NCI-H345 treated with DMSO at 0.1 percent for 48 hours (cell line): ENCODE data around the gene RAP1B.
"Not testable (repeated sequence)": the region's sequence is repeated elsewhere in the genome, so short reads cannot be mapped to it uniquely, and the experiment has no call there.

Source experiments
- DNase-seq: peaks from one replicate; lab custom pipeline; 2025; ENCODE audit not compliant: unreplicated experiment; lab: John Stamatoyannopoulos, UW

RAP1B gene

DNA sequence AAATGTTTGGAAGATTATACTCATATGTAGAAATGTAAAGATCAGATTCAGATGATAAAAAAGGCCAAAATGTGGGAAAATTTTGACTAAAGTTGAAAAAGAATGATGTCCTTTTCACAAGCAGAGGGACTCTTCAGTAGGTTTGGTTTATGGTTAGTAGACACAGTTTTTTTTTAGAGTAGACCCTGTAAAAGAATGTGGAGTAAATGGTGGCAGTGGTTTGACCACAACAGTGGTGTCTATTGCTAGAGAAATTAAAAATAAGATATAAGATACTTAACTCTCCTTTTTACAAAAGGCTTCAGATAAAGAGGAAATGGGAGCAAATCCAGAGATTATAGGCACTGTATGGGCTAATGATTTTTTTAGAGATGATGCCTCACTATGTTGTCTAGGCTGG, 21.8 kb downstream of the RAP1B start:
- no peak for DNase-seq

DNA sequence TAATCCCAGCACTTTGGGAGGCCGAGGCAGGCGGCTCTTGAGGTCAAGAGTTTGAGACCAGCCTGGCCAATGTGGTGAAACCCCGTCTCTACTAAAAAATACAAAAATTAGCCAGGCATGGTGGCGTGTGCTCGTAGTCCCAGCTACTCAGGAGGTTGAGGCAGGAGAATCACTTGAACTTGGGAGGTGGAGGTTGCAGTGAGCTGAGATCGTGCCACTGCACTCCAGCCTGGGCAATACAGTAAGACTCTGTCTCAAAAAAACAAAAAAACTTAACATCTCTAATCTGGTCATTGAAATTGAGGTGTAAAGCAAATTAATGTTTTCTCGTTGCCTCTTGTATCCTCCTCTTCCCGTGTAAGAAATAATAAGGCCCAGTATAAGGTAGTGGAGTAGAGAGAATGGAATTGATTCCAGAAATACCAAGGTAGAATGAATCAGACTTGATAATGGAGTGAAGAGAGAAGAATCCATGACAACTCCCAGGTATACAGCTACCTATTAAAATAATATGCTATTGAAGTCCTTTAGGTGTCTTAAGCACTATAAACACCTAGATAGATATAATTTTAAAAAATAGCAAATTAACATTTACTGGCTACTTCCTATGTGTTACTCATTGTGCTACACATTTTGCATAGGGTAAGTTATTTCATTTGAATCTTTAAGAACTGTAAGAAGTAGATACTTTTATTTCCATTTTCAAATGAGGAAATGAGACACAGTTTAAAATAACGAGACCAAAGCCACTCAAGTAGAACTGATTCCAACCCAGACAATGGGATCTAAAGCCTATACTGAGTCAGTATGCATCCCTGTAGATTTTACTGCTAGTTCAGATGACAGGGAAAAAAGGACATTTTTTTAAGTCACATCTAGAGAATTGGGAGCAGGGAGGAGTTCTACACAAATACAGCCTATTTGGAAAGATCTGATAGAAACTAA, 23.2 kb downstream of the RAP1B start:
- no peak for DNase-seq

DNA sequence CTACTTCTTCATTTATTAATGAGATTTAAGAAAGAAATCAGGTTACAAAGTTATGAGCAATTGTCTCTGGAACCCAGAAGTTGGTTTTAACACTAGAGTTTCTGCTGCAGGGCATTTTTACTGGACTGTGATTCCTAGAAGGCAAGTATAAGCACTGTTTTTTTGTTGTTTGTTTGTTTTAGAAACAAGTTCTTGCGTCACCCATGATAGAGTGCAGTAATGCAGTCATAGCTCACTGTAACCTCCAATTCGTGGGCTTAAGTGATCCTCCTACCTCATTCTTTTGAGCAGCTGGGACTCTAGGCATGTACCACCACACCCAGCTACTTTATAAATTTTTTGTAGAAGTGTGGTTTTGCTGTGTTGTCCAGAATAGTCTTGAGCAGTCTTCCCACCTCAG, 25.6 kb downstream of the RAP1B start:
- no peak for DNase-seq

DNA sequence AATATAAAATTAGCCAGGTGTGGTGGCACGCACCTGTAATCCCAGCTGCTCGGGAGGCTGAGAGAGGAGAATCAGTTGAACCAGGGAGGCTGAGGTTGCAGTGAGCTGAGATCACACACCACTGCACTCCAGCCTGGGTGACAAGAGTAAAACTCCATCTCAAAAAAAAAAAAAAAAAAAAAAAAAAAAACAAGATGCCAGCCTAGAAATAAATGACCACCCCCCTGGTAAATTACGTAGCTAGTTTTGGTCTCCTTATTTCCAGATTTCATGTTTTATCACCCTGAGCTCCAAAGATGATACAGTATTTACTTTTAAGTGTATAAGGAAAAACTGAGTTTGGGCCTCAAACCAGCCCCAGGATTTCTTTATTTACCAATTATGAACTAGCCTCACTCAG, 26.7 kb downstream of the RAP1B start:
- DNase-seq: not testable (repeated sequence)

DNA sequence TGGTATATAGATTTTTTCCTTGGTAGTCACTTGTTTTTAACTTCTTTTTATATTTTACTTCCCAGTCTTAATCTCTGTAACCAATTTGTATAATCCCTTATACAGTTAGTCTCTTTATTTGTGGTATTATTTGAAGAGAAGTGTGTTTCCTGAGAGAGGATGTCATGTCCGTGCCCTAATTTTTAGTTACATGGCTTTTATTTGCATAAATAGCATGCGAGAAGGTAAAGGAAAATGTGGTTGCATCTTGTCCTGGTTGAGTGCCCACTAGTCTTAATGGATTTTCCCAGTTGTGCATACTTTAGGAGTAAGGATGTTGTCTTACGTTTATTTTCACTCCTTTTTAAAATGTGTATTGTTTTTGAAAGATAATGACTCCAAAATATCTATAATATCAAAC, 27.5 kb downstream of the RAP1B start:
- DNase-seq: no peak

DNA sequence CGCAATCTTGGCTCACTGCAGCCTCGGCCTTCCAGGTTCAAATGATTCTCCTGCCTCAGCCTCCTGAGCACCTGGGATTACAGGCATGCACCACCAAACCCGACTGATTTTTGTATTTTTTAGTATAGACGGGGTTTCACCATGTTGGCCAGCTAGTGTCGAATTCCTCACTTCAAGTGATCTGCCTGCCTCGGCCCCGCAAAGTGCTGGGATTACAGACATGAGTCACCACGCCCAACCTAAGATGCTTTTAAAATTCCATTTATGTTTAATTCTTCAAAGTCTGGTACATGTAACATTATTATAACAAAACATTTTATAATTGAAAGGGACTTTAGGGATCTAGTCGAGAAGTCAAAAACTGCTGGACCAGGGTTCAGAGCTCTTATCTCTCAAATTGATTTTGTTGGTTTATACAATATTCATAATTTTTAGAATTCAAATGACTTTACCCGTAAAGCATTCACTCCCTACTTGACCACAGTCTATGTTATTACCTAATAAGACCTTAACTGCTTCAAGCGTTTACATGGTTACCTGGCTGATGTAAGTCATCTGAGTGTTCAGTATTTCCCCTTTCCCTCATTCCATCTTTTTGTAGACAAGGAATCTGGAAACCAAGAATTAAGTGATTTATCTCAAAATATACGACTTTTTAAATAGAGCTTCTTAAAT, 28.2 kb downstream of the RAP1B start:
- DNase-seq: no peak

DNA sequence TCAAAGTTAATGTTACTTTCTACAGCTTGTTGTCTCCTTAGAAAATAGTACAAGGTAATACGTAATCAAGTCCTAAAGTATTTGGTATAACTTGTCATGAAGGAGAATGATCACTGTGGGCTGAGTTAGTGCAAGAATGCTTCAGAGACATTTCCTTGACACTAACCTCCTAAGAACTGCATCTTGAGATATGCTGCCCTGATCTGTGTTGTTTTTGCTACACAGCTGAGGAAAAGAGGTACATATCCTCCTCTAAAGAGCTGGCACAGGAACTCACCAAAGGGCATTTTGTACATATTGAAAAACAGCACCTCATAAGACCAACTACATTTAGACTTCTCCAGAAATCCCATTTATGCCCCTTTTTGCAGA, 28.7 kb downstream of the RAP1B start:
- DNase-seq: no peak

DNA sequence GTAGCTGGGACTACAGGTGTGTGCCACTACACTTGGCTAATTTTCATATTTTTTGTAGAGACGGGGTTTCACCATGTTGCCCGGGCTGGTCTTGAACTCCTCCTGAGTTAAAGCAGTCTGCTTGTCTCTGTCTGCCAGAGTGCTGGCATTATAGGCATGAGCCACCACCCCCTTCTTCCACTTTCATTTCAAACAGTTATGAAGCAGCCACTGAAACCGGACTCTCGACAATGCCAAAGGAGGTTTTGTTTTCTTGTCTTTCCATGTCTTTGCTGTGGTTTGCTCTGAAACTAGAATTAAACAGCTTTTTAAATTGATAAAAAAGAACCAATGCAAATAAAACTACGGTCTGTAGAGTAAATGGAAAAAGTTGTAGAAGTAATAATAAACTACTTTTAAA, 30.4 kb downstream of the RAP1B start:
- no peak for DNase-seq

DNA sequence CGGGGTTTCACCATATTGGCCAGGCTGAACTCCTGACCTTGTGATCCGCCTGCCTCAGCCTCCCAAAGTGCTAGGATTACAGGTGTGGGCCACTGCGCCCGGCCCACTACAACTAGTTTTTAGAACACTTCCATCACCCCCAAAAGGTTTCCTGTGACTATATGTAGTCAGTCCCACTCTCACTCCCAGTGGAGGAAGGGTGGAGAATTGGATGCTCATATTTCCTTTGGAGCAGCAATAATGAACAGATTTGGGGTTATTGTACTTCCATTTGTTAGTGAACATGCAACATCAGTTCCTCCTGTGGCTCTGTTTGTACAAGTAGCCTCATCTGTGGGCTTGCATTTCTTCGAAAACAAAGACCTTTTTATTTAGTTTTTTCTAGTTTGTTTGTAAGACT, 35.8 kb downstream of the RAP1B start:
- DNase-seq: no peak

DNA sequence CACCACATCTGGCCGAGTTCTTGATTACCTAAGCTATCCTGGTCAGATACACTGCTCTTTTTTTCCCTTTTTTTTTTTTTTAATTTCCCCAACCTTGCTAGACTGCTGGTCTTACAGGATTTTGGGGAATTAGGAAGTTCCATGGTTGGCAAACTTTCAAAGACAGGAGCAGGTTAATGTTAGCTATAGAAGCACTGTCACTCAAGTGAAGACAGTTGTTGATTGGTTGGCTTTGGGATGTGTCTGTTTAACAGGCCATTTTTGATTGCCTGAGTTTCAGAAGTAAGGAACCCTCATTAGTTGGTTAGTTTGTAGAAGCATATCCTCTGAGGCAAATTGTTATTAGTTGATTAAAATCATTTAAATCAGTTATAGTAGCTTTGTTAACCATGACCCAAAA, 36.8 kb downstream of the RAP1B start:
- no peak for DNase-seq

DNA sequence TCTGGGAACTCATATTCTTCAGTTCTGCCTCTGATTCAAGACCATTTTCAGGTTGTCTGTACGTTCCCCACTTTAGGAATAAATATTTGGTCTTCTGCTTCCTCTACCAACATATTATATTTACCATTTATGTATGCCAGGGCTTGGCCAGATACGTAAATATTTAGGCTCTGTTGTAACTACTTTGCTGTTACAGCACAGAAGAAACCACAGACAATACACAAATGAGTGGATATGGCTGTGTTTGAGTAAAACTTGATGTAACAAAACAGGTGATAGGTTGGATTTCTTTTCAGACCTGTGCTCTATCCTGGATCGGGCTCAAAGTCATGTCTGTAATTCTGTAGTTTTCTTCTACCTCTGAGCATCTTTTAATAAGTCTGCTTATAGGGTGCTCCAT, 37.5 kb downstream of the RAP1B start:
- no peak for DNase-seq

DNA sequence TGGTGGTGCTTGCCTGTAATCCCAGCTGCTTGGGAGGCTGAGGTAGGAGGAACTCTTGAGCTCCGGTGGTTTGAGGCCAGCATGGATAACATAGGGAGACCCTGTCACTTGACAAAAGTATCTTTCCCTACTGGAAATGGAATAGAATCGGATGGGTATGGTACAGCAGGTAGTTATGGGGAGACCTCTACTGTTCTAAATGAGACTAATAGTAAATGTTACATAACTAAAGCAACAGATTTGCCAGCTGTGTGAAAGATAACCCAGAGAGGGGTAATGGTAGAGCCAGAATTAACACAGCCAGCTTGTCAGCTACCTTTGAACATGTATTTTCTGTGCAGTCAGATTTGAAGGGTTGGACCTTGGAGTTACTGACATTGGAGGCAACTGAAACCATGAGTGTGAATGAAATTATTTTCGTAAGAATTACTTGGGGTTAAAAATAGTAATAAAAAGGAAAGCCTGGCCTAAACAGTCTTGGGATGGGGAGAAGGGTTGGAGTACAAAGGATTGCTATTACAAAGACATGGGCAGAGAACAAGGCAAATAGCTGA, 54.4 kb downstream of the RAP1B start:
- no peak for DNase-seq

DNA sequence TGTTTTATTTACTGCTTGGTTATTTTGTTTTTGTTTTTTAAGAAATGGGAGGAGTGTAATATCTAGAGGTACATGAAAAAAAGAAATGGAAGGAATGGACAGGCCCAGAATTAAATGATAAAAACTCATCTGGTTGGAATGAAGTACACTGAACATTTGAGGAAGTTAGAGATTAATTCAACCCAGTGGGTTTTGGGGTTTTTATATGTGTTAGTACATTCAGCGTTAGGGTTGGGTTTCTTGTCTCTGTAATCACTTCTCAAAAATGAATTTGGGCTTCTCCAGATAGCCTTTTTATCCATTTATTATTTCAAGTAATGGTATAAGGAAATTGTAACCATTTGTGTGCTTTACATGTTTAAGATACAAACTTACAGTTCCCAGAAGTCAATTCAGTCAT, 56.6 kb downstream of the RAP1B start:
- no peak for DNase-seq

DNA sequence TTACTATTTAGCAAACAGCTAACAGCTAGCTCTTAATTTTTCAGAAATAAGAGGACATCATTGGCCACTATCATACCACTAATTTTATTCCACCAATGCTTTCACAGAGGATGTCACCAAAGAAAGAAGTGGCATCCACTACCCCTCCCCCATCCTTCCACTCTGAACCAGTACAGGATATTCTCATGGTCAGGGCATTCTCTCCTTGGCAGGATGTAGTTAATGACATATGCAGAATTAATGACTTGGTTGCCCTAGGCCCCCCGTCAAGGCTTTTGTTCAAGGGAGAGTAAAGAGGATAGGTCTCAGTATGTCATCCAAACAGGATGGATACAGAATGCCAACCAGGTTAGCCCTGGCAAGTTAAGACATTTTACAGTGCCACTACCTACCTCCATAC, 57.2 kb downstream of the RAP1B start:
- no peak for DNase-seq

DNA sequence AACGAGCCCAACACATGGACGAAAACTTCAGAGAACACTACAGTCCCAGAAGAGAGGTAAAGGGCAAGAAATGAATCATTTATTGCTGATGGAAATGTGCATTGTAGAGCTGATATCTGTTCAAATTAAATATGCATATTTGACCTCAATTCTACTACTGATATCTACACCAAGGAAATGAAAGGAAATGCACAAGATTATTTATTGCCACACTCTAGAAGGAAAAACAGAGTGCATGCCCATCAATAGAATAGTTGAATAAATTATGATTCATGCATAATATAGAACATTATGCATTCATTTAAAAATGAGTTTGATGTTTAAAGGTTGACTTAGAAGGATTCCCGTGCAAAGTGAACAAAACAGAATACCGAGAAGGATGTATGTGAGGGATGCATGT, 60.5 kb downstream of the RAP1B start:
- no peak for DNase-seq

DNA sequence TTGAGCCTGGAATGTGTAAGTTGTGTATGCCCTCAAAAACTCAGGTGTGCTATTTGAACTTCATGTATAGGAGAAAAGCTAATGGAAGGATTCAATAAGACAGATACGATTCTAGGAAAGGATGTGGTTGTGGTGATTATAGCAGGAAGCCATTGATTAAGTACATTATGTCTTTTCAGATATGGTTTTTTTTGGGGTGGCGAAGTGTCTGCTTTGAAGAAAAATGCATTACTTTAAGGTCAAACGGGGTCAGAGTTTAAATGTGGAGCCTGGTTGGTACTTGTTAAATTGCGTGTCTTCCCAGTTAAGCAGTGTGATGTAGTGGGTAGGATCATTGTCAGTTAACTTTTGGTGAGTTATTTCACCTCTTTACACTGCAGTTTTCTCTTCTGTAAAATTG, 63.1 kb downstream of the RAP1B start:
- DNase-seq: no peak

DNA sequence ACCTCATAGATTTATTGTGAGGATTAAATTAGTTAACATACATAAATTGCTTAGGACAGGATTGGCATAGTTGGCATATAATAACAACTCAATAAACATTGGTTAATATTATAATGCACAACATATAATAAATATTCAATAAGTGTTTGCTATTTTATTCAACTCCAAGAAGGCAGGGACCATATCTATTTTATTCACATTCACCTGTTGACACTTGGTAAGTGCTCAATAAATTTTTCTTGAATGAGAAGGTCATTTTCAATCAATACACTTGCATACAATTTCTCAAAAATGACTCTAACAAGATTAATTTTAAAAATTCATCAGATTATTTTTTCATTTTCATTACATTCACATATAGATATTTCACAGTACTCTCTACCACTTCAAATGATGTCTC, 63.7 kb downstream of the RAP1B start:
- no peak for DNase-seq

DNA sequence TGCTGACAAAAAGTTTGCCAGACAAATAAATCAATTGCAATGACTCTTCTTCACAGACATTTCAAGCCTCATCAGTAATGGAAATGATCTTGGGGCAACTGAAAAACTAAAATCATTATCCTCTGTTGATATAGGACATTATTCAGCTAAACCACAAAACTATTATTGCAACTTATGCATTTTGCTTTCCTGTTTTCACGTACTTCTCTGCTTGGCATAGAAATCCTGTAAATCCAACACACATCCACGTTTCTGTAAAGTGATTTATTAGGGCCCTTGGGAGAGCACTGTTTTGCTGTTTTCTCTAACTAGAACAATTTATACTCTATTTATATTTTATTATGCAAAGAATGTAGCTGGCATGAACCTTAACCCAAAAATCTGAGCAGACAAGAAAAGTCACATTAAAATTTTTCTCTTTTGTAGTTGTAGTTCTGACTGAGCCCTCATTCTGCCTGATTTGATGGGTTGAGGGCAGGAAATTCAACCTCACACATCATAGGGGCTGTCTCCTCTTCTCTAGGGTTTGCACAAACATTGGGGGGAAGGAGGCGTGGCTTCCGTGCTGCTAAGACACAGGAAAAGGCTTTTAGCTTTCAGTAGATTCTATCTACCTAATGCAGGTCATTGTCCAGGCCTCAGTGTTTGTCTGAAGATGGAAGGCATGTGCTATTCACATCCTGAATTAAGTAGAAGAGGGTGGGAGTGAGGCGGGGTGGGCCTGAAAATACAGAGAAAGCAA, 64.6 kb downstream of the RAP1B start:
- DNase-seq: no peak

DNA sequence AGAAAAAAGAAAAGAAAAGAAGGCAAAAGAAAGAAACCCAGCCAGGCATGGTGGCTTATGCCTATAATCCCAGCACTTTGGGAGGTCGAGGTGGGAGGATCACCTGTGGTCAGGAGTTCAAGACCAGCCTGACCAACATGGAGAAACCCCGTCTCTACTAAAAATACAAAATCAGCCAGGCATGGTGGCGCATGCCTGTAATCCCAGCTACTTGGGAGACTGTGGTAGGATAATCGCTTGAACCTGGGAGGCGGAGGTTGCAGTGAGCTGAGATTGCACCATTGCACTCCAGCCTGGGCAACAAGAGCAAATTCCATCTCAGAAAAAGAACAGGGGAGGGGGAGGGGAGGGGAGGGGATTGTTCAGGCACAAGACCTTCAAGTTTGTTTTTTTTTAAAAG, 66.2 kb downstream of the RAP1B start:
- DNase-seq: not testable (repeated sequence)

DNA sequence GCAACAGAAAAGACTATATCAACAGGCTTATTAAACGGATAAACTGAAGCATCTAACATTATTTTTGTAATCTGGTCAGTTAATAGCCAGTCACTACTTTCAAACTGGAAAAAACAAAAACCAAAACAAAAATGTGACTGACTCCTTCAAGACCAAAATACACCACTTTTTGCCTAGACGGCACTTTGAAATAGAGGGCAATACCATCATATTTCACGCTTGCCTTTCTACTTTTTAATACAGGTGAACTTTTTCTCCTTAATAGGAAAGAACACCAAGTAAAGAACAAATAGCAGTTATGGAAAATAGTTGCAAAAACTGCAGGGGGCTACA, 75.5 kb downstream of the RAP1B start:
- DNase-seq: no peak

DNA sequence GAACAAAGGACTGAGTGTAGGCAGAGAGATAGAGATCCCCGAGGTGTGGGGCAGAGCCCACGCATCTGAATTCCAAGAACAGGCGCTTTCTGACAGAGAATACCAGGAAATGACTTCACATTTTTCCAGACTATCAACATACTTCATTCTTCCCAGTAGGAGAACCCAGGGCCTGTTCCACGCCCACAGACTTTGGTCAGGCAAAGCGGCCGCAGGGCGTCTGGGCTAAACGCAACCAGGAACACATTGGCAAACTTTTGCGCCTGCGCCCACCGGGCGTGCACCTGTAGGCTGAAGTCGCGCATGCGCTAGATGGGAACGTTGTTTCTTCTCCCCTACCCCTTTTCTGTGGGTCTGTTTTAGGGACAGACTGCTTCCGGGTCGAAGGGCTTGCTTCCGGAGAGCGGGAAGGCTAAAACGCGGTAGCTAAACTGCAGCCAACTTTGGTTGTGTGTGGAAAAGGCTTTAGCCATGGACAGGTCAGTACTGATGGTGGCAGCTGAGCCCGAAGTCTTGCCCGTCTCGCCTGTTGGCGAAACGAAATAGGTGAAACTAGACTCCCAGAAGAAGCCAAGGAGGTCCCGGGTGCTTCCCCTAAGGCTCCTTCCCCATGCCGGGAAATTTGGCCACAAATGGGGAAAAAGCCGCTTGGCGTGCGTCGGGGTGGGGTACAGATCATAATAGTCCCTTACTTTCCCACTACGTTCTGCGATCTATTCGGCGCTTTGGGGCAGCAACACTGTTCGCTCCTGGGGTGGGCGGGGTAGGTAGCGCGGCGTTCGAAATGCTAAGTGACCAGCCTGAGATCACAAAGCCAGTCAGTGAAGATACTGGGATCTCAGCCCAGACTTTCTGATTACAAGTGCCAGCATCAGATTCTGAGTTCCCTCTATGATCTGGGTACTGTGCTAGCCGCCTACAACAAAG, 76.2 kb downstream of the RAP1B start, which contains the start of gene NUP107:
NUP107 (plus strand) TSS at position 384 of the 927 bp plus-strand sequence; CDS start at position 472, 88 bp downstream.
- peak; percentile 98 for DNase-seq
